B cell (primary cell): ENCODE data around the gene IFT74. TPM values are rescaled to one million over a fixed set of nuclear protein-coding genes. Genes with fewer than 3 reads are reported as not detected.

ENCODE experiments used
- ATAC-seq: fragments of 200-7000 bp; cut with Tn5 transposase; one replicate; pipeline ENCODE4 v1.10.0; 2021; ENCODE audit warnings: low read depth, mild to moderate bottlenecking, moderate number of reproducible peaks, moderate library complexity
- CTCF ChIA-PET: fragments of 350-600 bp; sonication (Branson Sonifier 250); formaldehyde crosslinking; loops from one replicate; lab custom pipeline; 2021; ENCODE audit warnings: antibody characterized with exemption, inconsistent platforms; lab: Charles Lee
- POLR2A ChIA-PET: fragments of 350-600 bp; sonication (Branson Sonifier 250); formaldehyde crosslinking; loops from one replicate; lab custom pipeline; 2021; ENCODE audit warnings: antibody characterized with exemption; lab: Charles Lee
- DNase-seq: peaks from one replicate; pipeline ENCODE4 v3.0.0; 2013
- H2AFZ ChIP-seq: 2 replicates; pipeline ENCODE4 v1.6.1; 2012; ENCODE audit warnings: mild to moderate bottlenecking, low read depth, low read length; ENCODE audit not compliant: insufficient read depth, poor library complexity, severe bottlenecking
- H3K27ac ChIP-seq, 2 donors: 1 replicate in 1 of 2; 2 replicates in 1 of 2; pipeline ENCODE4 v1.5.1; 2012 to 2013; ENCODE audit warnings: low read length in 2 of 2, mild to moderate bottlenecking in 2 of 2, moderate library complexity in 1 of 2
- H3K27me3 ChIP-seq, 4 experiments: fragments of 200-600 bp in 1 of 4; sonication (generic) in 1 of 4; replicated peaks in 1 of 4; 1 replicate in 2 of 4; 2 replicates in 2 of 4; pipeline versions ENCODE4 v1.6.1 to v1.7.0; 2013 to 2016; ENCODE audit warnings: low read length in 3 of 4, mild to moderate bottlenecking in 2 of 4, mixed read lengths in 1 of 4, moderate library complexity in 1 of 4; ENCODE audit not compliant: insufficient read depth in 4 of 4, control insufficient read depth in 3 of 4; ENCODE audit errors: control extremely low read depth in 1 of 4
- H3K36me3 ChIP-seq, 2 experiments: replicated peaks in 1 of 2; 1 replicate in 1 of 2; 2 replicates in 1 of 2; pipeline versions ENCODE4 v1.6.1 to v1.7.1; 2013; ENCODE audit warnings: low read length in 1 of 2; ENCODE audit not compliant: insufficient read depth in 2 of 2, control insufficient read depth in 1 of 2; ENCODE audit errors: control extremely low read depth in 1 of 2, extremely low read depth in 1 of 2
- H3K4me1 ChIP-seq, 2 donors: fragments of 200-600 bp in 1 of 2; sonication (generic) in 1 of 2; 1 replicate in 1 of 2; 2 replicates in 1 of 2; pipeline versions ENCODE4 v1.5.1 to v1.6.1; 2013 to 2017; ENCODE audit warnings: low read length in 2 of 2; ENCODE audit not compliant: control insufficient read depth in 2 of 2, insufficient read depth in 2 of 2
- H3K4me2 ChIP-seq: replicated peaks from 2 replicates; pipeline ENCODE3; 2012; ENCODE audit warnings: mild to moderate bottlenecking, low read depth, low read length; ENCODE audit not compliant: poor library complexity, severe bottlenecking
- H3K4me3 ChIP-seq, 5 experiments: fragments of 200-600 bp in 1 of 5; sonication (generic) in 1 of 5; 1 replicate in 3 of 5; 2 replicates in 2 of 5; pipeline versions ENCODE4 v1.5.1 to v1.7.0; 2011 to 2016; ENCODE audit warnings: low read length in 4 of 5, mild to moderate bottlenecking in 4 of 5, low read depth in 2 of 5, control low read depth in 1 of 5, moderate library complexity in 1 of 5; ENCODE audit not compliant: insufficient read depth in 1 of 5; ENCODE audit errors: control extremely low read depth in 1 of 5, extremely low read depth in 1 of 5
- H3K79me2 ChIP-seq: fragments of 200-600 bp; sonication (generic); one replicate; pipeline ENCODE4 v1.6.0; 2016; ENCODE audit warnings: low read length; ENCODE audit not compliant: control insufficient read depth, insufficient read depth
- H3K9ac ChIP-seq: fragments of 200-600 bp; sonication (generic); 2 replicates; pipeline ENCODE4 v1.6.1; 2017; ENCODE audit warnings: mild to moderate bottlenecking, low read length, moderate library complexity
- H3K9me3 ChIP-seq, 3 donors: one replicate each; pipeline versions ENCODE4 v1.6.1 to v1.7.1; 2013; ENCODE audit warnings: low read length in 2 of 3; ENCODE audit not compliant: control insufficient read depth in 2 of 3, insufficient read depth in 1 of 3; ENCODE audit errors: control extremely low read depth in 1 of 3
- H4K20me1 ChIP-seq: 2 replicates; pipeline ENCODE4 v1.6.0; 2012; ENCODE audit warnings: mild to moderate bottlenecking, low read length; ENCODE audit not compliant: insufficient read depth, control insufficient read depth, poor library complexity, severe bottlenecking
- H3K27ac Mint-ChIP-seq: one replicate; pipeline ENCODE4 v1.8.0; 2021; ENCODE audit warnings: mixed read lengths
- H3K27me3 Mint-ChIP-seq: one replicate; pipeline ENCODE4 v1.8.0; 2021; ENCODE audit warnings: mixed read lengths
- H3K4me1 Mint-ChIP-seq: one replicate; pipeline ENCODE4 v1.8.0; 2021; ENCODE audit warnings: mixed read lengths
- H3K4me3 Mint-ChIP-seq: one replicate; pipeline ENCODE4 v1.8.0; 2021; ENCODE audit warnings: mixed read lengths
- H3K9me3 Mint-ChIP-seq: one replicate; pipeline ENCODE4 v1.8.0; 2022; ENCODE audit warnings: mixed read lengths; ENCODE audit not compliant: insufficient read depth
- CTCF ChIP-seq: fragments of 200-600 bp; IDR thresholded peaks from one replicate; pipeline ENCODE4 v1.8.0; 2022; ENCODE audit warnings: antibody characterized with exemption, mild to moderate bottlenecking
- EZH2 ChIP-seq: IDR thresholded peaks from 2 replicates; pipeline ENCODE4 v1.6.1; 2012; ENCODE audit warnings: borderline replicate concordance, low read depth, mild to moderate bottlenecking, moderate library complexity, low read length; ENCODE audit not compliant: insufficient read depth, poor library complexity, severe bottlenecking
- WGBS: methylation state at CpG from one replicate; pipeline ENCODE4 v1.1.5; 2013; ENCODE audit warnings: missing lambda C conversion rate; ENCODE audit not compliant: insufficient coverage; 5-methylcytosine and 5-hydroxymethylcytosine counted together
- intact Hi-C: fragments of 100-400 bp; cut with micrococcal nuclease; formaldehyde crosslinking; loops from one replicate; pipeline ENCODE4 v1.10.0; 2022
- polyA plus RNA-seq: library from polyadenylated mRNA; depleted of rRNA; stranded (reverse); fragments of >200 nt; gene quantifications from 2 replicates; pipeline ENCODE4 v1.2.3, GENCODE V29; 2012
- total RNA-seq, 2 donors: library from RNA; stranded (reverse); fragments of 120-200 nt in 1 of 2; gene quantifications; 1 replicate in 1 of 2; 2 replicates in 1 of 2; pipeline versions ENCODE4 v1.2.3 to v1.2.4, GENCODE V29; 2013 to 2022

IFT74 gene
- total and polyA plus RNA-seq, 2 donors (not counting 1 experiment from before 2014, with no cell fraction given), result 2.0 to 22.6 TPM

GRCh38 chr9:26946753-26947727 is 9.2 kb upstream of the IFT74 start, which contains the start of gene PLAA:
Gene PLAA (minus strand): TSS chr9:26947242. CDS start chr9:26947045, 197 bp downstream.
- Mint-ChIP-seq H3K27ac (peak within 1 kb of the TSS; percentile 96), H3K27me3 (peaks cover 7% of the 10 kb centered on the region), H3K4me3 (peak within 1 kb of the TSS; percentile 94), H3K4me1 (peaks cover 46% of the 10 kb centered on the region), H3K9me3 (no peaks in the 10 kb centered on the region)
- H3K27me3 ChIP-seq, result no peaks in the 10 kb centered on the region
- intact Hi-C loops, result loop anchor here (1.0 kb wide), 3 partner anchors 9 to 626 kb away; partner anchors contain the start of genes C9orf72, CAAP1 and IFT74
- H3K27ac ChIP-seq, result peak within 1 kb of the TSS; percentile 95 to 96
- H3K79me2 ChIP-seq, result peaks cover 61% of the 10 kb centered on the region
- TF ChIP-seq EZH2 (no peak), CTCF (no peak)
- no peaks in the 10 kb centered on the region for H3K9me3 ChIP-seq
- peaks cover 20% of the 10 kb centered on the region in 2 donors for H3K4me1 ChIP-seq
- peak within 1 kb of the TSS; percentile 95 for H3K9ac ChIP-seq
- H3K4me2 ChIP-seq, result peak within 1 kb of the TSS; percentile 87
- peak within 1 kb of the TSS; percentile 97 for H2AFZ ChIP-seq
- WGBS, result under 1% methylated on average over 72 of the region's 76 CpGs
- ATAC-seq (peak; percentile 96), DNase-seq (peak; percentile 93)
- peak within 1 kb of the TSS; percentile 80 to 98 (median 89) for H3K4me3 ChIP-seq
- ChIA-PET POLR2A (interaction anchor here (1.2 to 1.3 kb wide), 2 partner anchors 9 to 54 kb away, joined by 8 to 24 read pairs; partner anchors contain the start of genes CAAP1 and IFT74), CTCF (interaction anchor here (1.1 to 2.3 kb wide), 2 partner anchors 55 to 59 kb away, joined by 3 to 11 read pairs; partner anchors contain the start of gene CAAP1)
- peaks cover 2% of the 10 kb centered on the region in 2 experiments for H3K36me3 ChIP-seq
- peaks cover 5% of the 10 kb centered on the region for H4K20me1 ChIP-seq
